ENCODE data around the gene CRAT. TPM values are rescaled to one million over a fixed set of nuclear protein-coding genes. Genes with fewer than 3 reads are reported as not detected.

CRAT gene
- total RNA-seq, 1 donor from 2014 or later: 10.1 TPM

DNA sequence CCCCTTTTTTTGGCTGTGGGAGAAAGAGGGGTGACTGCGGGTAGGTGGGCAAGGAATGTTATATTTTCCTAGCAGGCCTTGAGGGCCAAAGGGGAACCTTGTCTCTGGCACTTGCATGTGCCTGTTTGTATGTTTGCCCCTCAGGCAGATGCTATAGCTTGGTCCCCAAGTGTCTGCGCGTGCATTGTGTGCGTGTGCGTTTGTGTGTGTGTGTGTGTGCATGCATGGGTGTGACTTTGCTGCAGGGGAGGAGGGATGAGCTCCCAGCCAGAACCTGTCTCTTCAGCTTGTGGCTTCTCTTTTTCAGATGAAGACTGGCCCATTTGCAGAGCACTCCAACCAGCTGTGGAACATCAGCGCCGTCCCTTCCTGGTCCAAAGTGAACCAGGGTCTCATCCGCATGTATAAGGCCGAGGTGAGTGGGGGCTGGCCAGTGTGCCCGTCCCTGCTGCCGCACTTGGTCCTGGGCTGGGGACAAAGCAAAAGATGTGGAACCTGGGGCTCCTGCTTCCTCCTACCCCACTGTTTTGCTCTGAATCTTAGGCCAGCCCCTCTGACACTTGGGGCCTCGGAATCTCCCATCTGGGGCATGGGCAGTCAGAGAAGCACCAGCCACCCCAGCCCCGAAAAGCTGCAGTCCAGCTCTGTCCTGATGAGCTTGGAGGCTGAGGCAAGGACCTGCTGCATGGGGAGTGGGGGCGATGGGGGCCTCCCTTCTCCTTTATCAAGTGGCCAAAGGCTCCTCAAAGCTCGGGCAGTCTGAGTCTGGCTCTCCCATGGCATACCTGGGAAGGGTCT lies 31.7 kb upstream of the CRAT start:
- DNase-seq (ENCODE audit: low spot score): no peak
- Histone ChIP-seq H3K36me3 (no peaks in the 10 kb centered on the region), H3K79me2 (ENCODE audit: low read depth) (peaks cover 33% of the 10 kb centered on the region), H3K9ac (no peak overlapping the region), H3K4me1 (peaks cover 55% of the 10 kb centered on the region), H3K27me3 (no peaks in the 10 kb centered on the region), H4K20me1 (ENCODE audit: low read depth) (peaks cover 21% of the 10 kb centered on the region), H3K9me3 (ENCODE audit: low read depth) (no peaks in the 10 kb centered on the region), H2AFZ (replicated peaks) (no peak overlapping the region), H3K4me2 (peak overlapping the region; percentile 62), H3K4me3 (no peak overlapping the region), H3K27ac (no peak overlapping the region), H3F3A (ENCODE audit: low read depth) (peaks cover 50% of the 10 kb centered on the region)
- peak overlapping the region; percentile 90 for H3K27ac Mint-ChIP-seq
- peak overlapping the region; percentile 72 for H3K4me3 Mint-ChIP-seq
- no peaks in the 10 kb centered on the region for H3K9me3 Mint-ChIP-seq
- H3K36me3 Mint-ChIP-seq: peaks cover 7% of the 10 kb centered on the region
- peaks cover 13% of the 10 kb centered on the region for H3K27me3 Mint-ChIP-seq (ENCODE audit: insufficient read depth, low read depth)
- no peak for TF ChIP-seq EZH2 (IDR thresholded peaks at IDR 0.05)
- TF ChIP-seq, protein P1, sequence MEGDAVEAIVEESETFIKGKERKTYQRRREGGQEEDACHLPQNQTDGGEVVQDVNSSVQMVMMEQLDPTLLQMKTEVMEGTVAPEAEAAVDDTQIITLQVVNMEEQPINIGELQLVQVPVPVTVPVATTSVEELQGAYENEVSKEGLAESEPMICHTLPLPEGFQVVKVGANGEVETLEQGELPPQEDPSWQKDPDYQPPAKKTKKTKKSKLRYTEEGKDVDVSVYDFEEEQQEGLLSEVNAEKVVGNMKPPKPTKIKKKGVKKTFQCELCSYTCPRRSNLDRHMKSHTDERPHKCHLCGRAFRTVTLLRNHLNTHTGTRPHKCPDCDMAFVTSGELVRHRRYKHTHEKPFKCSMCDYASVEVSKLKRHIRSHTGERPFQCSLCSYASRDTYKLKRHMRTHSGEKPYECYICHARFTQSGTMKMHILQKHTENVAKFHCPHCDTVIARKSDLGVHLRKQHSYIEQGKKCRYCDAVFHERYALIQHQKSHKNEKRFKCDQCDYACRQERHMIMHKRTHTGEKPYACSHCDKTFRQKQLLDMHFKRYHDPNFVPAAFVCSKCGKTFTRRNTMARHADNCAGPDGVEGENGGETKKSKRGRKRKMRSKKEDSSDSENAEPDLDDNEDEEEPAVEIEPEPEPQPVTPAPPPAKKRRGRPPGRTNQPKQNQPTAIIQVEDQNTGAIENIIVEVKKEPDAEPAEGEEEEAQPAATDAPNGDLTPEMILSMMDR (IDR thresholded peaks at IDR 0.05): no peak
- TF ChIP-seq EZH2phosphoT487 (IDR thresholded peaks at IDR 0.05): no peak
- H3K4me1 Mint-ChIP-seq: peaks cover 75% of the 10 kb centered on the region

DNA sequence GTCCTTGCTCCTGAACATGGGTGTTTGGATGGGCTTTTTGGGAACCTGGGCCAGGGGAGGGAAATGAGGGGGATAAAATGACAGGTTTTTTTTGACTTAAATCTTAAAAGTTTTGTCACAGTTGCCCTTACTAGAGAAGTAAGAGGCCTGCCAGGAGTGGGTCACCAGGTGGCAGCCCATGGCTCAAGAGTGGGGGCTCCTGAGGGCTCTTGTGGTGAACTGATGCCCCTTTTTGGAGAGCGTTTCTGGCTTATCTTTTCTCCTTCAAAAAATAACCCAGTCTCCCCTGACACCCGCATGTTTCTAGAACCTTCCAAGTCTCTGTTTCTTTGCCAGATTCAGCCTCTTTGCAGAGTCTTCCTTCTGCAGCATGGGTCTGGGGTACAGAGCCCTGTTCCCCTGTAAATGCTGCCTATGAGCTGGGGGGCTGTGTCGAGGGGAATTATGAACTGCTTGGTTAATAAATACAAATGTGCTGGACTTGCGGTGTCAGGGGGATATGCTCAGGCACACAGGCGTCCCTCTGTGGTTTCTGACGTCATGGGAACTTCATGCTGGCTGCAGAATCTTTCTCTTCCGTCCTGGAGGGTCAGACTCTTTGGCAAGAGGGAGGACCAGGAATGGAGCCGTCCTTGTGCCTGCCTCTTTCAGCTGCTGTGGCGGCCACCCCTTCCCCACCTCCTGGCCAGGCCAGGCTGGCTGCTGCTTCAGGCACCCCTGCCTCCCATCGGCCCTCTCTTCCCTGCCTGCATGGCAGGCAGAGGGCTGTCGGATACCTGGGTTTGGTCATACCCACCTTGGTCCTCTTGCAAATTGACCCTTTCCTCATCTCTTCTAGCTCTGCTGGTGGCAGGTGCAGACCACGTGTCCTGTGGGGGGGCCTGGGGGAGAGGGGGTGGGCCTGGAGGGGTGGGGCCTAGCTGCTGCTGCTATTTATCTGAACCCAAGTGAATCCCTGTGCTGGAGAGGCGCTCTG lies 30.8 kb upstream of the CRAT start:
- Histone ChIP-seq H3K27ac (peak overlapping the region; percentile 94), H3K9me3 (ENCODE audit: low read depth) (no peaks in the 10 kb centered on the region), H3K4me2 (peak overlapping the region; percentile 62), H3K27me3 (no peaks in the 10 kb centered on the region), H4K20me1 (ENCODE audit: low read depth) (peaks cover 15% of the 10 kb centered on the region), H3K36me3 (no peaks in the 10 kb centered on the region), H3K4me1 (peaks cover 52% of the 10 kb centered on the region), H3K9ac (no peak overlapping the region), H2AFZ (replicated peaks) (no peak overlapping the region), H3K79me2 (ENCODE audit: low read depth) (peaks cover 33% of the 10 kb centered on the region), H3K4me3 (peak overlapping the region; percentile 30), H3F3A (ENCODE audit: low read depth) (peaks cover 47% of the 10 kb centered on the region)
- Mint-ChIP-seq H3K36me3 (peaks cover 10% of the 10 kb centered on the region), H3K4me3 (peak overlapping the region; percentile 83), H3K9me3 (no peaks in the 10 kb centered on the region), H3K4me1 (peaks cover 70% of the 10 kb centered on the region), H3K27me3 (ENCODE audit: insufficient read depth, low read depth) (peaks cover 9% of the 10 kb centered on the region), H3K27ac (peak overlapping the region; percentile 99)
- TF ChIP-seq EZH2phosphoT487 (IDR thresholded peaks at IDR 0.05): no peak
- no peak for TF ChIP-seq EZH2 (IDR thresholded peaks at IDR 0.05)
- TF ChIP-seq, protein P1 (IDR thresholded peaks at IDR 0.05): no peak
- DNase-seq (ENCODE audit: low spot score): peak; percentile 34

DNA sequence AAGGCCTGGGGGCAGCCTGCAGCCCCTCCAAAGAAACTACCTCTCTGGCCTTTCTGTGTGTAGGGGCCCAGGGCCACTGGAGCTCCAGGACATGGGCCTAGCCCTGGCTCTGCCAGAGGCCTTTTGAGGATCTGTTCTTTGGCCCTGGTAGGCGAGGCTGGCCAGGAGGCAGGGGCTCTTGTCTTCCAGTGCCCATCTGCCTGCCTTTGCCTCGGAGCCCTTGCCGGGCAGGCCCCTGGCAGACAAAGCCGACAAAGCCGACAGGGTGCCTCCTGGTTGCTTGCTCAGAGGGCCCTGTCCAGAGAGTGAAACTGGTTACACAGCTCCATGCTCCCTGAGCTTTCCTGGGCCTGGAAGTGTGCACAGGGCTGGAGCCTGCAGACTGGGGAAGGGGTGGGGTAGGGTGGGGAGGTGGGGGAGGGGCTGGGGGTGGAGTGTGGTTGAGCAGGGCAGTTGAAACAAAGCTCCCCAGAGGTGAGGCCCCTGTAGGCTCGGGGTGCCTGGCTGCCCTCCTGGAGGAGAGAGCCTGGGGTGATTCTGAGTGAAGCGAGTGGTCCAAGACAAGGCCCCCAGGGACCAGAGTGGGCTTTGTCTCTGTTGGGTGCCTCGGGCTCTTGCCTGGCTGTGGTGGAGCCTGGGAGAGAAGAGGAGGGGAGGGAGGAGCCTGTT lies 29.9 kb upstream of the CRAT start:
- Histone ChIP-seq H3K9me3 (ENCODE audit: low read depth) (no peaks in the 10 kb centered on the region), H3K4me2 (peak overlapping the region; percentile 62), H3K4me1 (peaks cover 44% of the 10 kb centered on the region), H3K27ac (peak overlapping the region; percentile 94), H3K36me3 (no peaks in the 10 kb centered on the region), H3K79me2 (ENCODE audit: low read depth) (peaks cover 33% of the 10 kb centered on the region), H3F3A (ENCODE audit: low read depth) (peaks cover 45% of the 10 kb centered on the region), H3K9ac (no peak overlapping the region), H4K20me1 (ENCODE audit: low read depth) (peaks cover 7% of the 10 kb centered on the region), H3K27me3 (no peaks in the 10 kb centered on the region), H2AFZ (replicated peaks) (no peak overlapping the region), H3K4me3 (peak overlapping the region; percentile 30)
- Mint-ChIP-seq H3K4me1 (peaks cover 62% of the 10 kb centered on the region), H3K4me3 (peak overlapping the region; percentile 83), H3K9me3 (no peaks in the 10 kb centered on the region), H3K36me3 (peaks cover 10% of the 10 kb centered on the region), H3K27me3 (ENCODE audit: insufficient read depth, low read depth) (peaks cover 9% of the 10 kb centered on the region), H3K27ac (peak overlapping the region; percentile 99)
- TF ChIP-seq EZH2 (IDR thresholded peaks at IDR 0.05) (no peak), EZH2phosphoT487 (IDR thresholded peaks at IDR 0.05) (no peak)
- TF ChIP-seq, protein P1 (IDR thresholded peaks at IDR 0.05): no peak
- DNase-seq (ENCODE audit: low spot score): peak; percentile 58

Data from neural progenitor cell (in vitro differentiated cells).